NCI-H1694 treated with DMSO at 0.1 percent for 48 hours (cell line): Measurements from ENCODE around the gene ZNF329.
A peak's percentile ranks its signal among the peaks of the same experiment; 100 is the strongest.

ENCODE experiments used
- DNase-seq: peaks from one replicate; lab custom pipeline; 2025; lab: John Stamatoyannopoulos, UW

ZNF329 gene

GRCh38 chr19:58118979-58119733 lies 31.4 kb downstream of the ZNF329 start:
- no peak for DNase-seq

GRCh38 chr19:58117841-58118575 lies 32.6 kb downstream of the ZNF329 start:
- DNase-seq = no peak

- DNase-seq = no peak
These were observed 42.1 kb downstream of the ZNF329 start for GRCh38 chr19:58108546-58108817.

- DNase-seq = no peak
These were observed 42.6 kb downstream of the ZNF329 start for GRCh38 chr19:58107778-58108545.

GRCh38 chr19:58098682-58098998 lies 51.9 kb downstream of the ZNF329 start:
- no peak for DNase-seq

GRCh38 chr19:58097781-58098681 lies 52.6 kb downstream of the ZNF329 start, which contains the start of gene ZSCAN18:
Gene ZSCAN18, minus strand, starts transcription at chr19:58098231. Its CDS starts 7,964 bp downstream, at chr19:58090267.
- peak; percentile 20 for DNase-seq

- no peak for DNase-seq
These were observed 53.2 kb downstream of the ZNF329 start for GRCh38 chr19:58097349-58097748.

GRCh38 chr19:58096884-58097283 lies 53.7 kb downstream of the ZNF329 start:
- no peak for DNase-seq

GRCh38 chr19:58095328-58095727 lies 55.3 kb downstream of the ZNF329 start:
- no peak for DNase-seq

- no peak for DNase-seq
These were observed 57.5 kb downstream of the ZNF329 start for GRCh38 chr19:58093071-58093470.

GRCh38 chr19:58091251-58091995 lies 59.2 kb downstream of the ZNF329 start:
- no peak for DNase-seq

GRCh38 chr19:58089846-58090245 lies 60.7 kb downstream of the ZNF329 start:
- DNase-seq = no peak

- no peak for DNase-seq
These were observed 62.0 kb downstream of the ZNF329 start for GRCh38 chr19:58088521-58089052.

- DNase-seq = no peak
These were observed 63.5 kb downstream of the ZNF329 start for GRCh38 chr19:58086825-58087710.

- no peak for DNase-seq
These were observed 65.2 kb downstream of the ZNF329 start for GRCh38 chr19:58085348-58085875.

- no peak for DNase-seq
These were observed 65.8 kb downstream of the ZNF329 start for GRCh38 chr19:58084596-58085347.

GRCh38 chr19:58083021-58083420 lies 67.6 kb downstream of the ZNF329 start:
- DNase-seq = no peak

- DNase-seq = no peak
These were observed 70.8 kb downstream of the ZNF329 start for GRCh38 chr19:58079792-58080191.
